ENCODE results near the gene PTPDC1.

The PTPDC1 gene

DNA sequence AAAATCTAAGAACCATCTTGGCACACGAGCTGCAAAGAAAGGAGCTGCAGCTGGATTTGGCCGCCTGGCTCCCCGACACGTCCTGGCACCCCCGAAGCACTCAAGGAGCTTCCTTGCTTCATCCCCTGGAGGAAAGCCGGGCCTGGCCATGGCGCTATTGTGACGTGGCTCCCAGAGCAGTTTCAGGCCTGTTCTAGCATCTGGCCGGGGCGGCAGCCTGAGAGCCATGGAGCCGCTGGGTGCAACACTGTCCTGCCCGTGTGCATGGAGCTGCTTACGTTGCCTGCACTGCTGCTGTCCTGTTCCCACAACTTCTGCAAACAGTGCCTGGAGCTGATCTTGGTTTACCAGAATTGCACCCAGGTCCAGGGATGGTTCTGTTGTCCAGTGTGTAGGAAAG is 63.5 kb downstream of the PTPDC1 start:
- H3K4me3 ChIP-seq (ENCODE audit: low read length): no peak overlapping the region
- H3K27me3 ChIP-seq (ENCODE audit: control insufficient read depth, insufficient read depth, low read length): no peaks in the 10 kb centered on the region
- no peaks in the 10 kb centered on the region for H3K36me3 ChIP-seq (ENCODE audit: insufficient read depth, low read length)
- H3K9ac ChIP-seq (ENCODE audit: low read depth, low read length): no peak overlapping the region
- peaks cover 15% of the 10 kb centered on the region for H3K4me1 ChIP-seq (ENCODE audit: control insufficient read depth, insufficient read depth, low read length)
- no peak overlapping the region for H3K4me2 ChIP-seq (ENCODE audit: low read length)
- no peaks in the 10 kb centered on the region for H3K9me3 ChIP-seq (replicated peaks; ENCODE audit: low read length)

DNA sequence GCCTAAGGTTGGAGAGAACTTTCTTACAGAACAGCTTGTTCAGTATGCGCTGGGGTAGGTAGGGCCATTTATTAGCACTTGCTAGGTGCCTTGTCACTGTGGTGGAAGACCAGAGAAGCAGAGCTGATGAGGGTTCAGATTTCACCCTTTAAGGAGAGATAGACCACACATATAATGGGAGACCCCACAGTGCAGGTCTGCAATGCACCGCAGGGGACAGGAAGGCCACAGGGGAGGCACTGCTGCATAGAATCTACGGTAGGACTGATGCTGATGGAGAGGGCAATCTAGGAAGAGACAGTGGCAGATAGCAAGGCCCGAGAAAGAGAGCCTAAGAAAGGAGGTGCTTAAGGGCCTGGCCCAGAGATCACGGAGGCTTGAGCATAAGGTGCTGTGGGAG is 64.2 kb downstream of the PTPDC1 start:
- H3K27me3 ChIP-seq (ENCODE audit: control insufficient read depth, insufficient read depth, low read length): no peaks in the 10 kb centered on the region
- H3K4me2 ChIP-seq (ENCODE audit: low read length): no peak overlapping the region
- H3K9me3 ChIP-seq (replicated peaks; ENCODE audit: low read length): no peaks in the 10 kb centered on the region
- no peak overlapping the region for H3K4me3 ChIP-seq (ENCODE audit: low read length)
- H3K4me1 ChIP-seq (ENCODE audit: control insufficient read depth, insufficient read depth, low read length): peaks cover 15% of the 10 kb centered on the region
- no peak overlapping the region for H3K9ac ChIP-seq (ENCODE audit: low read depth, low read length)
- no peaks in the 10 kb centered on the region for H3K36me3 ChIP-seq (ENCODE audit: insufficient read depth, low read length)

DNA sequence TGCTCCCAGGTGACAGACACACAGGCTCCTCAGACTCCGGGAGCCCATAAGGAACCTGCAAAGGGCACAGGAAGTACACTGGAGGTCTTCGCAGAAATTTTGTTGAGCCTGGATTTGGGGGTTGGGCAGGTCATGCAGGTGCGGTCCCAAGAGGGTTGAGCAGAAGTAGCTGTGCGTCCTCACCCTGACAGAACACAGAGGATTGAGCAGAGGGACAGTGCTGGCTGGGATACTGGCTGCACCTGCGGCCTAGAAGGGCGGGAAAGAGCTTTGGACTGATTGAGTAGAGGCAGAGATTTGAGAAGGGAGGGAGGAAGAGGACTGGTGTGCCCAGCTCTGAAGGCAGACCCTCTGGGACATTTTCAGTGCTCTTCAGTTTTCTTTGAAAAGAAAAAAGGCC is 65.4 kb downstream of the PTPDC1 start:
- H3K27me3 ChIP-seq (ENCODE audit: control insufficient read depth, insufficient read depth, low read length): no peaks in the 10 kb centered on the region
- peaks cover 15% of the 10 kb centered on the region for H3K4me1 ChIP-seq (ENCODE audit: control insufficient read depth, insufficient read depth, low read length)
- H3K4me2 ChIP-seq (ENCODE audit: low read length): no peak overlapping the region
- no peaks in the 10 kb centered on the region for H3K9me3 ChIP-seq (replicated peaks; ENCODE audit: low read length)
- H3K4me3 ChIP-seq (ENCODE audit: low read length): no peak overlapping the region
- H3K36me3 ChIP-seq (ENCODE audit: insufficient read depth, low read length): no peaks in the 10 kb centered on the region
- H3K9ac ChIP-seq (ENCODE audit: low read depth, low read length): no peak overlapping the region

DNA sequence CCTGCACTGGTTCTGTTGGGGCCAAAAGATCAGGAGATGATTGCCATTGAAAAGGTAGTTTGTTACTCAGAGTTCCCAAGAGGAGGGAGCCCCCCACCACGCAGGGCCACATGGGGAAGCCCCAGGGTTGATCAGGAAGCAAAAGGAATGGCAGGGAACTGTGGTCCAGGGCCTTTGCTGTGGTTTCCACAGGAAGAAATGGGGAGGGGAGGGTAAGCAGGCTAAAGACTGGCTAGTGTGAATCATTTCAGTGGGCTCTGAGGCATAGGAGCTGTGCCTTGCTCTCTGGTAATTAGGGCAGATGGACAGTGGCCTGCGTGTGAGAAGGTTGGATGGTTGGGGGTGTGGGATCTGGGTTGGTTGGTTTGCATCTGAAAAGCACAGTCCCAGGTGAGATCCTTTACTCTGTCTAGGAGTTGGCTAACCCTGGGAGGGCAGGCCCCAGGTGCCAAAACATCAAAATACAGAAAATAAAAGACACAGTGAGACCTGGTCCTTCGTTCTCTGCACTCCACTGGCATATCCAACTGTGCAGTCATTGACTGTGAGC is 66.1 kb downstream of the PTPDC1 start:
- Histone ChIP-seq H3K4me3 (ENCODE audit: low read length) (no peak overlapping the region), H3K4me1 (ENCODE audit: control insufficient read depth, insufficient read depth, low read length) (peaks cover 15% of the 10 kb centered on the region), H3K27me3 (ENCODE audit: control insufficient read depth, insufficient read depth, low read length) (no peaks in the 10 kb centered on the region), H3K4me2 (ENCODE audit: low read length) (no peak overlapping the region), H3K9me3 (replicated peaks; ENCODE audit: low read length) (no peaks in the 10 kb centered on the region), H3K9ac (ENCODE audit: low read depth, low read length) (no peak overlapping the region), H3K36me3 (ENCODE audit: insufficient read depth, low read length) (no peaks in the 10 kb centered on the region)

DNA sequence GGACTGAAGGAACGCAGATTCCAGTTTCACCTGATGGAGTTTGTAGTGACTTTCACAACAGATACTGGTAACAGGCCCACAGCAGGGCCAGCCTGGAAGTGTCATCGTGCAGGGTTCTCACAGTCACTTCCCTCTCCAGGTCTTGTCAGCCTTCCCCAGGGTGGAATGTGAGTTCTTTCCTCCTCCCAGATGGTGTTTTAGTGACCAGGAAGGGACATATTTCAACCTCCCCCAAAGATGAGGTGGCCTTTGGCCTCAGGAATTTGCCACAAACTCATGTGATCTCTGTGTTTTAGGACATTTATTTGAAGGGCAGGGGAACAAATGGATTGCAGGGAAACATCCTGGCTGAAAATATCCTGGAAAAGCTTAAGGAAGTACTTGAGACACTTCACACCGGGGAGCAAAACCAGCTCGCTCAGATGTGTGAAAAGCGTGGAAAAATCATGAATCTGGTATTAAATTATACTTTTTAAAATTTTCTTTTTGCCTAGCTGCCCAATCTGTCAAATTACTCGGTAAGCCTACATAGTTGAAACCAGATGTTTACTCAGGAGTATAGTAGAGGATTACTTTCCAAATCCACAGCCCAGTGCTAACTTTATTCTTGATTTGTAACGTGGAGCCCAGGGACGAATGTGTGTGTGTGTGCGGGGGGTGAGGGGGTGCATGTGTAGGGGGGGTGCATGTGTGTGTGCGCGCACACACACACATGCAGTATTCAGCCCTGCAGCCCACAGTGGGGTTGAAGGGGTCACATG is 66.8 kb downstream of the PTPDC1 start:
- H3K9me3 ChIP-seq (replicated peaks; ENCODE audit: low read length): no peaks in the 10 kb centered on the region
- no peak overlapping the region for H3K4me3 ChIP-seq (ENCODE audit: low read length)
- H3K9ac ChIP-seq (ENCODE audit: low read depth, low read length): no peak overlapping the region
- no peaks in the 10 kb centered on the region for H3K27me3 ChIP-seq (ENCODE audit: control insufficient read depth, insufficient read depth, low read length)
- H3K36me3 ChIP-seq (ENCODE audit: insufficient read depth, low read length): no peaks in the 10 kb centered on the region
- no peak overlapping the region for H3K4me2 ChIP-seq (ENCODE audit: low read length)
- peaks cover 15% of the 10 kb centered on the region for H3K4me1 ChIP-seq (ENCODE audit: control insufficient read depth, insufficient read depth, low read length)

DNA sequence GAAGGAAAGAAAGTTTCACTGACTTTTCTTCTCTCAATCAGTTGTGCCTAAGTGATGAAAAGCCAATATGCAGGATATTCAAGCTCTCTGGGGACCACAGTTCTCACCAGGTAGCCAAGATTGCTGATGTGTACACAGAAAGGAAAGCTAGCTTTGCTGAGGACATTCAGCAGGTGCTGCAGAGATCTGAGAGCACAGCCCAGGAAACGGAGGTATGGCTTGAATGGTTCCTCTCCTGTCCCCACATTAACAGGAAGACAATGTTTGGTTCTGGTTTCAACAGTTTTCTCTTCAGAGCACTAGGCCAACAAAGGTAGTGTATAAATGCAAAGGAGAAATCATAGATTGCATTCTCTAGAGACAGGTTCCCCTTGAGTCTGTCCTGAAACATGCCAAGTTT is 69.6 kb downstream of the PTPDC1 start:
- H3K4me1 ChIP-seq (ENCODE audit: control insufficient read depth, insufficient read depth, low read length): peaks cover 28% of the 10 kb centered on the region
- H3K9me3 ChIP-seq (replicated peaks; ENCODE audit: low read length): no peaks in the 10 kb centered on the region

DNA sequence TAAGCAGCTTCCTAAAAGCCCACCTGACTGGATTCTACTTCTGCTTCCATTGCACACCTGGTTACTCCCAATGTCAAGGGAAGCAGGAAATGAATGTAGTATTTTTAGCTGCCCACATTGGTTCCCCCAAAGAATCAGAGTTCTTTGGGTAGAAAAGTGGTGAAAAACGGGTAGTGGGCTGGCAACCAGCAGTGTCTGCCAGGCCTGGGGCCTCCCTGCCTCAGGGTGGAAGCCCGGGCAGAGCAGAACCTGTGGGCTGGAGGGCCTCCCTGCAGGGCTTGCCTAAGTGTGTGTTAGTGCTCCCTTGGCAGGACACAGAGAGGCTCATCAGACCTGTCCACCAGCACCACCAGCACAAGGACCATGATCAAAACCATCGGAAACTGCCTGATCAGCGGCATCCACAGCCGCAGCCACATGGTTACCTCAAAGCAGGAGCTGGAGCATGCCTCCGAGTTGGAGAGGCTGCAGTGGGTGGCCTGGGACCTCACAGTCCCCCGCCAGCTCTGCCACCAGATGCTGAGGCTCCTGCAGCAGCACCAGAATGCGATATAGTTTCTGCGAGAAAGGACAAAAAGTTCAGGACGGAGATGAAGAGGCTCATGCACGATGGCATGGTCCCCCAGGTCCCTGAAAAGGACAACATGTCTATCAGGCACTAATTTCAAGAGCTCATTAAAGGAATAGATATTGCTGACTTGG is 72.2 kb downstream of the PTPDC1 start:
- Histone ChIP-seq H3K4me1 (ENCODE audit: control insufficient read depth, insufficient read depth, low read length) (peaks cover 22% of the 10 kb centered on the region), H3K27me3 (ENCODE audit: control insufficient read depth, insufficient read depth, low read length) (no peaks in the 10 kb centered on the region), H3K4me2 (ENCODE audit: low read length) (peak overlapping the region; percentile 29), H3K4me3 (ENCODE audit: low read length) (no peak overlapping the region), H3K9me3 (replicated peaks; ENCODE audit: low read length) (no peaks in the 10 kb centered on the region), H3K9ac (ENCODE audit: low read depth, low read length) (peak overlapping the region; percentile 17), H3K36me3 (ENCODE audit: insufficient read depth, low read length) (no peaks in the 10 kb centered on the region)

More for the DNA sequence above, 69.6 kb downstream of the PTPDC1 start:
- no peak overlapping the region for H3K4me2 ChIP-seq (ENCODE audit: low read length)
- no peaks in the 10 kb centered on the region for H3K36me3 ChIP-seq (ENCODE audit: insufficient read depth, low read length)
- H3K27me3 ChIP-seq (ENCODE audit: control insufficient read depth, insufficient read depth, low read length): no peaks in the 10 kb centered on the region
- H3K4me3 ChIP-seq (ENCODE audit: low read length): no peak overlapping the region
- no peak overlapping the region for H3K9ac ChIP-seq (ENCODE audit: low read depth, low read length)

DNA sequence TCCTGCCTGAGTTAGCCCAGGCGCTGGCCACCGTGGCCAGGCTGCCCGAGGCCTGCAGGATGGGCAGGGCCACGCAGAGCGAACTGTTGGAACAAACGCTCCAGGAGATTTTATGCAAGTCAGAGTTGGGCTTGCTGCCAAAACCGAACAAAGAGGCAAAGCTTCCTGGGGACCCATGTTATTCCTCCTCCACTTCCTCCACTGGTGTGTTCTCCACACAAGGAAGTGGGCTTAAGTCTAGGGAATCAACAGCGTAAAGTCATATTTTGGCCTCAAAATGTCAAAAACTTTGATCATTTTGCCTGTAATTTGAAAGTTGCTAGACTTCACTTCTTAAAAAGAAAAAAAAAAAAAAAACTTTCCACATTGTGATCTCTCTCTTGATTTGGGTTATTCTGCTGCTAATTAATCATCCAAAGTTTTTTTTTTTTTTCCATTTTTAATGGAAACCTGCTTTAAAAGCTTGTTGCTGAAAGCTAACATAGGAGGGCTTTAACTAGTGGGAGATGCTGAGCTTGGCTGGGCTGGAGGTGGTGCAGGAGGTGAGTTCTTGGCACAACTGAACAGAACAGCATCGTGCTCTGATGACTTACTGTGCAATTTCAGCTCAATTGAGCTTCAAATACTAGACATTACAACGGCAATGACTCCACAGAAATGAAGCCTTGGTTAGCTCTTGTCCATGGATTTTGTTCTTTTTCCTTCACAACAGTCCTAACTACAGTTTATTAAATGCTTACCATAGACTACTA is 73.0 kb downstream of the PTPDC1 start:
- H3K9ac ChIP-seq (ENCODE audit: low read depth, low read length): peak overlapping the region; percentile 17
- peaks cover 21% of the 10 kb centered on the region for H3K4me1 ChIP-seq (ENCODE audit: control insufficient read depth, insufficient read depth, low read length)
- peak overlapping the region; percentile 29 for H3K4me2 ChIP-seq (ENCODE audit: low read length)
- no peaks in the 10 kb centered on the region for H3K36me3 ChIP-seq (ENCODE audit: insufficient read depth, low read length)
- no peak overlapping the region for H3K4me3 ChIP-seq (ENCODE audit: low read length)
- no peaks in the 10 kb centered on the region for H3K27me3 ChIP-seq (ENCODE audit: control insufficient read depth, insufficient read depth, low read length)
- no peaks in the 10 kb centered on the region for H3K9me3 ChIP-seq (replicated peaks; ENCODE audit: low read length)

Measured in skeletal muscle satellite cell (primary cell).